Measurements from ENCODE around the gene MED26.

Gene MED26

GRCh38 chr19:16613841-16614240 is 14.2 kb downstream of the MED26 start:
- FAIRE-seq = no peak

- no peak for FAIRE-seq
These were observed 15.4 kb downstream of the MED26 start for GRCh38 chr19:16612636-16613035.

GRCh38 chr19:16611121-16611520 is 16.9 kb downstream of the MED26 start:
- FAIRE-seq = no peak

GRCh38 chr19:16609511-16610200 is 18.3 kb downstream of the MED26 start:
- FAIRE-seq = no peak

GRCh38 chr19:16608290-16608739 is 19.7 kb downstream of the MED26 start:
- no peak for FAIRE-seq

- no peak for FAIRE-seq
These were observed 20.2 kb downstream of the MED26 start for GRCh38 chr19:16607819-16608218.

- FAIRE-seq = no peak
These were observed 22.4 kb downstream of the MED26 start for GRCh38 chr19:16605553-16605994.

GRCh38 chr19:16605115-16605514 is 22.9 kb downstream of the MED26 start:
- no peak for FAIRE-seq

GRCh38 chr19:16604615-16605014 is 23.4 kb downstream of the MED26 start:
- no peak for FAIRE-seq

- FAIRE-seq = no peak
These were observed 24.9 kb downstream of the MED26 start for GRCh38 chr19:16603090-16603489.

- no peak for FAIRE-seq
These were observed 26.5 kb downstream of the MED26 start for GRCh38 chr19:16601378-16602052.

GRCh38 chr19:16600824-16601223 is 27.2 kb downstream of the MED26 start:
- FAIRE-seq = no peak

GRCh38 chr19:16599655-16600346 is 28.2 kb downstream of the MED26 start:
- no peak for FAIRE-seq

- FAIRE-seq = no peak
These were observed 29.2 kb downstream of the MED26 start for GRCh38 chr19:16598848-16599247.

GRCh38 chr19:16596399-16596798 is 31.6 kb downstream of the MED26 start:
- no peak for FAIRE-seq

- FAIRE-seq = no peak
These were observed 32.9 kb downstream of the MED26 start for GRCh38 chr19:16595097-16595496.

GRCh38 chr19:16594681-16595091 is 33.3 kb downstream of the MED26 start:
- no peak for FAIRE-seq

- no peak for FAIRE-seq
These were observed 33.8 kb downstream of the MED26 start for GRCh38 chr19:16594131-16594586.

GRCh38 chr19:16593181-16593580 is 34.8 kb downstream of the MED26 start:
- no peak for FAIRE-seq

- no peak for FAIRE-seq
These were observed 36.0 kb downstream of the MED26 start for GRCh38 chr19:16591803-16592556.

GRCh38 chr19:16590876-16591802 is 36.9 kb downstream of the MED26 start:
- no peak for FAIRE-seq

GRCh38 chr19:16589917-16590316 is 38.1 kb downstream of the MED26 start:
- no peak for FAIRE-seq
